Calu3 (cell line): Measurements from ENCODE around the gene ACACA. TPM values are rescaled to one million over a fixed set of nuclear protein-coding genes. Genes with fewer than 3 reads are reported as not detected.
"Not testable (repeated sequence)": the region's sequence is repeated elsewhere in the genome, so short reads cannot be mapped to it uniquely, and the experiment has no call there.

Experiments used
- BruUV-seq: library from RNA; stranded (reverse); fragments of 400-500 nt; replicated peaks from 2 replicates; lab custom pipeline; 2021; lab: Mats Ljungman, UMichigan
- CTCF ChIA-PET: fragments of 300-600 bp; sonication (Branson Sonifier 250); formaldehyde crosslinking; loops from one replicate; lab custom pipeline; 2022; ENCODE audit warnings: antibody characterized with exemption; lab: Charles Lee
- DNase-seq: peaks from one replicate; pipeline ENCODE4 v3.0.0; 2022
- H3K27ac Mint-ChIP-seq: one replicate; pipeline ENCODE4 v1.8.0; 2022; ENCODE audit warnings: mixed read lengths; ENCODE audit not compliant: unreplicated experiment
- H3K27me3 Mint-ChIP-seq: one replicate; pipeline ENCODE4 v1.8.0; 2022; ENCODE audit warnings: mixed read lengths; ENCODE audit not compliant: unreplicated experiment
- H3K36me3 Mint-ChIP-seq: one replicate; pipeline ENCODE4 v1.8.0; 2022; ENCODE audit warnings: mild to moderate bottlenecking, moderate library complexity, mixed read lengths; ENCODE audit not compliant: insufficient read depth, unreplicated experiment
- H3K4me1 Mint-ChIP-seq: one replicate; pipeline ENCODE4 v1.8.0; 2022; ENCODE audit warnings: mild to moderate bottlenecking, low read depth, mixed read lengths; ENCODE audit not compliant: unreplicated experiment
- H3K4me3 Mint-ChIP-seq: one replicate; pipeline ENCODE4 v1.8.0; 2022; ENCODE audit warnings: mild to moderate bottlenecking, low read depth, moderate library complexity, mixed read lengths; ENCODE audit not compliant: unreplicated experiment
- H3K9me3 Mint-ChIP-seq: one replicate; pipeline ENCODE4 v1.8.0; 2022; ENCODE audit warnings: low read depth, mixed read lengths; ENCODE audit not compliant: unreplicated experiment
- CTCF ChIP-seq: fragments of 200-600 bp; IDR thresholded peaks from one replicate; pipeline ENCODE4 v1.8.0; 2022; ENCODE audit warnings: antibody characterized with exemption; ENCODE audit not compliant: unreplicated experiment
- intact Hi-C: fragments of 100-400 bp; cut with micrococcal nuclease; formaldehyde crosslinking; loops from one replicate; pipeline ENCODE4 v1.10.0; 2022; ENCODE audit not compliant: unreplicated experiment
- total RNA-seq: library from RNA; stranded (reverse); gene quantifications from 2 replicates; pipeline ENCODE4 v1.2.3, GENCODE V29; 2022

Gene ACACA
- total RNA-seq, 1 experiment from 2014 or later, result 392 TPM

GRCh38 chr17:37358830-37359681, 47.6 kb downstream of the ACACA start:
- BruUV-seq, result no TSS peak
- H3K4me3 Mint-ChIP-seq, result peak overlapping the region; percentile 100
- TF ChIP-seq CTCF, result peak; percentile 97
- DNase-seq, result peak; percentile 100
- intact Hi-C loops, result no loop called here
- H3K27ac Mint-ChIP-seq, result peak overlapping the region; percentile 90
- H3K4me1 Mint-ChIP-seq, result peaks cover 45% of the 10 kb centered on the region
- H3K36me3 Mint-ChIP-seq, result peaks cover 53% of the 10 kb centered on the region
- CTCF ChIA-PET, result interaction anchor here (0.5 to 7.3 kb wide), 30 partner anchors 8 to 1840 kb away, joined by 3 to 98 read pairs (median 4); partner anchors contain the start of genes C17orf78 and SYNRG
- H3K27me3 Mint-ChIP-seq, result no peaks in the 10 kb centered on the region
- no peaks in the 10 kb centered on the region for H3K9me3 Mint-ChIP-seq

GRCh38 chr17:37358098-37358829, 48.4 kb downstream of the ACACA start:
- peak overlapping the region; percentile 100 for H3K4me3 Mint-ChIP-seq
- TF ChIP-seq CTCF, result no peak
- peaks cover 60% of the 10 kb centered on the region for H3K36me3 Mint-ChIP-seq
- BruUV-seq, result no TSS peak
- peaks cover 45% of the 10 kb centered on the region for H3K4me1 Mint-ChIP-seq
- intact Hi-C loops, result no loop called here
- CTCF ChIA-PET, result interaction anchor here (0.5 to 7.3 kb wide), 25 partner anchors 8 to 1841 kb away, joined by 3 to 98 read pairs (median 4); partner anchors contain the start of genes C17orf78 and SYNRG
- H3K9me3 Mint-ChIP-seq, result no peaks in the 10 kb centered on the region
- peak overlapping the region; percentile 90 for H3K27ac Mint-ChIP-seq
- no peaks in the 10 kb centered on the region for H3K27me3 Mint-ChIP-seq
- DNase-seq, result peak; percentile 86

GRCh38 chr17:37356796-37357569, 49.7 kb downstream of the ACACA start:
- BruUV-seq, intact Hi-C loops, H3K9me3 Mint-ChIP-seq, H3K27me3 Mint-ChIP-seq: not testable (repeated sequence)
- H3K27ac Mint-ChIP-seq, result peak overlapping the region; percentile 90
- H3K4me1 Mint-ChIP-seq, result peaks cover 45% of the 10 kb centered on the region
- H3K36me3 Mint-ChIP-seq, result peaks cover 73% of the 10 kb centered on the region
- CTCF ChIA-PET, result interaction anchor here (0.6 to 7.3 kb wide), 5 partner anchors 9 to 644 kb away, joined by 3 to 98 read pairs (median 4); no protein-coding TSS in a partner anchor
- H3K4me3 Mint-ChIP-seq, result peak overlapping the region; percentile 100
- DNase-seq, result peak; percentile 48

GRCh38 chr17:37346863-37347402, 59.7 kb downstream of the ACACA start:
- CTCF ChIA-PET, result interaction anchor here (0.6 to 2.3 kb wide), 2 partner anchors 27 to 79 kb away, joined by 6 to 8 read pairs; no protein-coding TSS in a partner anchor
- H3K4me3 Mint-ChIP-seq, H3K9me3 Mint-ChIP-seq, H3K27me3 Mint-ChIP-seq, H3K27ac Mint-ChIP-seq, intact Hi-C loops, DNase-seq, BruUV-seq: not testable (repeated sequence)
- Mint-ChIP-seq H3K36me3 (peaks cover 49% of the 10 kb centered on the region), H3K4me1 (peaks cover 17% of the 10 kb centered on the region)
